ENCODE data around the gene NCR1.
"Not testable (repeated sequence)": the region's sequence is repeated elsewhere in the genome, so short reads cannot be mapped to it uniquely, and the experiment has no call there.

Gene NCR1

GRCh38 chr19:54916822-54917221 lies 10.9 kb downstream of the NCR1 start:
- no peak for DNase-seq

GRCh38 chr19:54918499-54918898 lies 12.6 kb downstream of the NCR1 start:
- DNase-seq = no peak

GRCh38 chr19:54919646-54920563 lies 14.0 kb downstream of the NCR1 start:
- DNase-seq = not testable (repeated sequence)

- DNase-seq = no peak
Observed at GRCh38 chr19:54921082-54921481, 15.1 kb downstream of the NCR1 start.

GRCh38 chr19:54923276-54923675 lies 17.3 kb downstream of the NCR1 start:
- DNase-seq = no peak

GRCh38 chr19:54928299-54928698 lies 22.4 kb downstream of the NCR1 start:
- DNase-seq = no peak

- DNase-seq = no peak
Observed at GRCh38 chr19:54937926-54938325, 32.0 kb downstream of the NCR1 start.

- DNase-seq = no peak
Observed at GRCh38 chr19:54938906-54939305, 33.0 kb downstream of the NCR1 start.

- not testable (repeated sequence) for DNase-seq
Observed at GRCh38 chr19:54939538-54939937, 33.6 kb downstream of the NCR1 start.

GRCh38 chr19:54943772-54944361 lies 37.9 kb downstream of the NCR1 start:
- DNase-seq = not testable (repeated sequence)

GRCh38 chr19:54947381-54947780 lies 41.4 kb downstream of the NCR1 start, which contains the start of gene NLRP7:
TSS of gene NLRP7 (minus strand) at chr19:54947530.
- DNase-seq = no peak

- DNase-seq = no peak
Observed at GRCh38 chr19:54949412-54949811, 43.5 kb downstream of the NCR1 start.

GRCh38 chr19:54950580-54950979 lies 44.6 kb downstream of the NCR1 start:
- DNase-seq = not testable (repeated sequence)

- DNase-seq = no peak
Observed at GRCh38 chr19:54952591-54953344, 46.8 kb downstream of the NCR1 start.

- not testable (repeated sequence) for DNase-seq
Observed at GRCh38 chr19:54953345-54953713, 47.4 kb downstream of the NCR1 start.

- no peak for DNase-seq
Observed at GRCh38 chr19:54955376-54955775, 49.4 kb downstream of the NCR1 start.

- no peak for DNase-seq
Observed at GRCh38 chr19:54959840-54960239, 53.9 kb downstream of the NCR1 start.

Measured in NCI-H1417 treated with DMSO at 0.1 percent for 48 hours (cell line).